ENCODE measurements around the gene ARFGAP1. TPM values are rescaled to one million over a fixed set of nuclear protein-coding genes. Genes with fewer than 3 reads are reported as not detected.
A peak's percentile ranks its signal among the peaks of the same experiment; 100 is the strongest.

ARFGAP1 gene
- polyA plus RNA-seq, 1 experiment: 76.5 TPM

DNA sequence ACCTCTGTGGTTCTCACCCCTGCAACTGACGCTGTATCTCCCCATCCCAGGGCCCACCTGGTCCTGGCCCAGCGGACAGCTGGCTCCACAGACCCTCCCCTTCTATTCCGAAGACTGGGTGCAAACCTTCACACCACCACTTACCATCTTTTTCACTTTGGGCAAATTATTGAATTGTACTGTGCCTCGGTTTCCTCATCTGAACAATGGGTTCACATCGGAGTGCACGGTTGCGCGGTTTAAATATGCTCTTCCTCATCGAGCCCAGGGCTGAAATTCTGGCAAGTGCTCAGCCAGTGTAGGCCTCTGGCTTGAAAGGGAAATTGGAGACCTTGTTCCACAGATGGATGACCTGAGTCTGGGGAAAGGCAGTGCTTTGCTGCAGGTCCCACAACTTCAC is 2.9 kb upstream of the ARFGAP1 start:
- no peak overlapping the region for H3K4me3 ChIP-seq (ENCODE audit: low read depth, low read length)
- ChIA-PET POLR2A (no interaction called here), CTCF (interaction anchor here (0.8 to 5.4 kb wide), 5 partner anchors 9 to 46 kb away, joined by 3 to 37 read pairs (median 4); no protein-coding TSS in a partner anchor)
- peaks cover 3% of the 10 kb centered on the region for H3K36me3 ChIP-seq (ENCODE audit: control insufficient read depth, insufficient read depth, low read length)
- TF ChIP-seq, protein P1, sequence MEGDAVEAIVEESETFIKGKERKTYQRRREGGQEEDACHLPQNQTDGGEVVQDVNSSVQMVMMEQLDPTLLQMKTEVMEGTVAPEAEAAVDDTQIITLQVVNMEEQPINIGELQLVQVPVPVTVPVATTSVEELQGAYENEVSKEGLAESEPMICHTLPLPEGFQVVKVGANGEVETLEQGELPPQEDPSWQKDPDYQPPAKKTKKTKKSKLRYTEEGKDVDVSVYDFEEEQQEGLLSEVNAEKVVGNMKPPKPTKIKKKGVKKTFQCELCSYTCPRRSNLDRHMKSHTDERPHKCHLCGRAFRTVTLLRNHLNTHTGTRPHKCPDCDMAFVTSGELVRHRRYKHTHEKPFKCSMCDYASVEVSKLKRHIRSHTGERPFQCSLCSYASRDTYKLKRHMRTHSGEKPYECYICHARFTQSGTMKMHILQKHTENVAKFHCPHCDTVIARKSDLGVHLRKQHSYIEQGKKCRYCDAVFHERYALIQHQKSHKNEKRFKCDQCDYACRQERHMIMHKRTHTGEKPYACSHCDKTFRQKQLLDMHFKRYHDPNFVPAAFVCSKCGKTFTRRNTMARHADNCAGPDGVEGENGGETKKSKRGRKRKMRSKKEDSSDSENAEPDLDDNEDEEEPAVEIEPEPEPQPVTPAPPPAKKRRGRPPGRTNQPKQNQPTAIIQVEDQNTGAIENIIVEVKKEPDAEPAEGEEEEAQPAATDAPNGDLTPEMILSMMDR (IDR thresholded peaks at IDR 0.05; ENCODE audit: insufficient read depth, low read depth, low read length): no peak
- DNase-seq (ENCODE audit: low read depth): no peak
- H3K27me3 ChIP-seq (ENCODE audit: control insufficient read depth, insufficient read depth, low read length): peaks cover 7% of the 10 kb centered on the region; the same call in 1 of the 2 replicates

DNA sequence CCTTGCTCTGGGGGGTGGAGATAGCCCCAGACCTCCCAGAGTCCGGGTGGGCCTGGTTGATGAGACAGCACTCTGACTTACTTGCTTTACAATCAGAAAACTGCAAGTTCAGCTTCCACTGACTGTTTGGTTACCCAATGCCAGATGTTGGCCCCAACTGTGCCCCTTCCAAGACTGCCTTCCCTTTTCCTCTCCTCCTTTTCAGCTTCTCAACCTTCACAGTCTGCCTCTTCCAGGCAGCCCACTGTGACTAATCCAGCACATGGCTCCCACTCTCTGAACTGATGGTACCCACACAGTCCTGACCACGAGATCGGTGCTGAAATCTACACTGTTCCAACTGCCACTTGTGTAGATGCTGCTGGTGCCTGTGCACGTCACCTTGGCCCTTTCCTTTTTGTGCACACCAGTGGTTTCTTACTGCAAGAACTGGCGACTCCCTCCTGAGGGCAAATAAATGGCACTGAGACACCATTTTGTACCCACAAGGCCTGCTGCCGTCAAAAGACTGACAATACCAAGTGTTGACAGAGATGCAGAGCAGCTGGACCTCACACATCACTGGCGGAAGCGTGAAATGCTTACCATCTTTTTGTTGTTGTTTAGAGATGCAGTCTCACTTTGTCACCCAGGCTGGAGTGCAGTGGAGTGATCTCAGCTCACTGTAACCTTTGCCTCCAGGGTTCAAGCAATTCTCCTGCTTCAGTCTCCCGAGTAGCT is 1.8 kb upstream of the ARFGAP1 start:
- ChIA-PET POLR2A (no interaction called here), CTCF (interaction anchor here (1.1 to 5.4 kb wide), 6 partner anchors 11 to 47 kb away, joined by 3 to 37 read pairs (median 7); no protein-coding TSS in a partner anchor)
- TF ChIP-seq, protein P1 (IDR thresholded peaks at IDR 0.05; ENCODE audit: insufficient read depth, low read depth, low read length): no peak
- Histone ChIP-seq H3K4me3 (ENCODE audit: low read depth, low read length) (no peak overlapping the region), H3K36me3 (ENCODE audit: control insufficient read depth, insufficient read depth, low read length) (peaks cover 5% of the 10 kb centered on the region), H3K27me3 (ENCODE audit: control insufficient read depth, insufficient read depth, low read length) (peaks cover 4% of the 10 kb centered on the region; the same call in 1 of the 2 replicates)
- DNase-seq (ENCODE audit: low read depth): no peak

DNA sequence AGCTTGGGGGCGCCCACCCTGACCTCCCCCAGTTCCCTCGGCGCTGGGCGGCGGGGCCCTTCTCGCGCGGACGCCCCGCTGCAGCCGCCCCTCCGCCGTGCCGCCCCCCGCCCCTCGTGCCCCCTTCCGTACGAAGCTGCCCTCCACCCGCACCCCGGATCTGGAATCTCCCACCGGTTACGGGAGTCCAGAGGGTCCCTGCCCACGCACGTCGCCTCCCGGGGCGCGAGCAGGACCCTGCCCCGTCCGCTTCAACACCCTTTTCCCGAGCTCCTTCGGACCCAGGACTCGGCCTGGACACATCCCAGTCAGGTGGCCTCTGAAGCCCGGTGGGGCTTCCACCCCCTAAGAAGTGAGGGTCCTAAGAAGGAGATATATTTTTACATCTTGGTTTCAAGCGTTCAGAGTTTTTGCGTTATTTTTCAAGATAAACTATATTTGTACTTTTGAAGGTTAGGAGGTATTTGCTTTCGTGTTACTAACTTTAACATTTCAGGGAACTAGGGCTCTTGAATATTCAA is 506 bp downstream of the ARFGAP1 start:
- TF ChIP-seq, protein P1 (IDR thresholded peaks at IDR 0.05; ENCODE audit: insufficient read depth, low read depth, low read length): no peak
- H3K36me3 ChIP-seq (ENCODE audit: control insufficient read depth, insufficient read depth, low read length): peaks cover 21% of the 10 kb centered on the region
- H3K27me3 ChIP-seq (ENCODE audit: control insufficient read depth, insufficient read depth, low read length): peaks cover 1% of the 10 kb centered on the region; the same call in 1 of the 2 replicates
- ChIA-PET POLR2A (interaction anchor here (0.6 to 0.7 kb wide), 2 partner anchors 40 to 592 kb away, joined by 5 to 7 read pairs; partner anchors contain the start of gene TPD52L2), CTCF (interaction anchor here (0.5 to 5.4 kb wide), 6 partner anchors 16 to 215 kb away, joined by 3 to 37 read pairs (median 6); no protein-coding TSS in a partner anchor)
- DNase-seq (ENCODE audit: low read depth): no peak
- peak overlapping the region; percentile 99 for H3K4me3 ChIP-seq (ENCODE audit: low read depth, low read length)

DNA sequence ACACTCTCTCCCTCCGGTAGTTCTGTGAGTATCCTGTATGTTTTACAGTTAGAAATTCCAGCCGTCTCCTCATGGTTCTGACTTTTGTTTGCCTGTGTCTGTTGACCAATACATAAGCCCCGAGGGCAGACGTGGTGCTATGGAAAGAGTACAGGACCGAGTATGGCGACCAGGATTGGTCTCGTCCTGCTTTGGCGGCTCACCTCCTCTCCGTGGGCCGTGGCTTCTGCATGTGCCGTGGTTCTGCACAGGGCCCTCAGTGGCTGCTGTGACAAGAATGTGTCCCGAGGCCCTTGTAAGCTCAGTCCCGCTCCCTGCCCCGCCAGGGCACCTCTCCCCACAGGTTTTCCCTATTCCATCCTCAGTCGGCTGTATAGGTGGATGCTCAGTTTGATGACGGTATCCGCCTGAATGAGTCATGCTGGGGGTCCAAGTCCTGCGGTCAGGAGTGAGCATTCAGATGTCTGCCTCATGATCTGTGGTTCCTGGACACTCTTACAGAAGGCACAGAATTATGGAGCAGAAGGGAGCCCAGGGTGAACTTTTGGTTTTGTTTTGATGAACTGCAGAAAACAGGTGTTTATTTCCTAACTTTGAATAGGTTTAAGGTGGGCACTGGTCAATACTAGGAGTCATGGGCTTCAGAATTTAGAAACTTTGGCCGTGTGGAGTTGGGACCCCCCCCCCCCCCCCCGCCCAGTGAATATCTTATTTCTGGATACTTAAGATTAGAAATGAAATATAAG is 1.2 kb downstream of the ARFGAP1 start:
- no peak for DNase-seq (ENCODE audit: low read depth)
- H3K36me3 ChIP-seq (ENCODE audit: control insufficient read depth, insufficient read depth, low read length): peaks cover 27% of the 10 kb centered on the region
- 0 out of 2 replicates have a peak, but pooled peaks cover under 1% of the 10 kb centered on the region for H3K27me3 ChIP-seq (ENCODE audit: control insufficient read depth, insufficient read depth, low read length)
- ChIA-PET POLR2A (interaction anchor here (0.7 kb wide), 1 partner anchor 40 kb away, joined by 5 read pairs; no protein-coding TSS in a partner anchor), CTCF (interaction anchor here (1.1 to 5.4 kb wide), 7 partner anchors 13 to 50 kb away, joined by 3 to 37 read pairs (median 7); no protein-coding TSS in a partner anchor)
- peak overlapping the region; percentile 99 for H3K4me3 ChIP-seq (ENCODE audit: low read depth, low read length)
- TF ChIP-seq, protein P1 (IDR thresholded peaks at IDR 0.05; ENCODE audit: insufficient read depth, low read depth, low read length): no peak

Measured in BJ (cell line).